LNCAP (cell line): ENCODE data around the gene FLYWCH2.

ENCODE experiments used
- CTCF ChIP-seq: fragments of 450-650 bp; IDR thresholded peaks from 2 replicates; pipeline ENCODE4 v1.5.1; 2017; ENCODE audit warnings: mild to moderate bottlenecking

FLYWCH2 gene

GRCh38 chr16:2839650-2840450, 43.2 kb upstream of the FLYWCH2 start:
- TF ChIP-seq CTCF: no peak

GRCh38 chr16:2840914-2841313, 42.1 kb upstream of the FLYWCH2 start:
- no peak for TF ChIP-seq CTCF

GRCh38 chr16:2841606-2842339, 41.2 kb upstream of the FLYWCH2 start:
- TF ChIP-seq CTCF: no peak

- peak; percentile 41; the same call in 1 of the 2 replicates for TF ChIP-seq CTCF
Measured at GRCh38 chr16:2842340-2843000, 40.5 kb upstream of the FLYWCH2 start.

- no peak for TF ChIP-seq CTCF
Measured at GRCh38 chr16:2843526-2843925, 39.5 kb upstream of the FLYWCH2 start.

GRCh38 chr16:2845116-2845515, 37.9 kb upstream of the FLYWCH2 start:
- no peak for TF ChIP-seq CTCF

GRCh38 chr16:2846511-2847310, 36.3 kb upstream of the FLYWCH2 start:
- TF ChIP-seq CTCF: no peak
